Neural crest cell (in vitro differentiated cells): ENCODE data around the gene SVBP. TPM values are rescaled to one million over a fixed set of nuclear protein-coding genes. Genes with fewer than 3 reads are reported as not detected.

Experiments
- DNase-seq: peaks from one replicate; pipeline ENCODE4 v3.0.0; 2021; ENCODE audit warnings: low read depth, mixed read lengths, low spot score
- H3K27ac Mint-ChIP-seq: one replicate; pipeline ENCODE4 v1.8.0; 2021; ENCODE audit warnings: mild to moderate bottlenecking, mixed read lengths; ENCODE audit not compliant: unreplicated experiment
- H3K27me3 Mint-ChIP-seq: 2 replicates; pipeline ENCODE4 v1.8.0; 2021; ENCODE audit warnings: low read depth, mild to moderate bottlenecking, mixed read lengths
- H3K36me3 Mint-ChIP-seq: 2 replicates; pipeline ENCODE4 v1.8.0; 2021; ENCODE audit warnings: low read depth, mild to moderate bottlenecking, mixed read lengths
- H3K4me1 Mint-ChIP-seq: 2 replicates; pipeline ENCODE4 v1.8.0; 2021; ENCODE audit warnings: mixed read lengths
- H3K4me3 Mint-ChIP-seq: one replicate; pipeline ENCODE4 v1.8.0; 2021; ENCODE audit warnings: mild to moderate bottlenecking, mixed read lengths
- H3K9me3 Mint-ChIP-seq: 2 replicates; pipeline ENCODE4 v1.8.0; 2021; ENCODE audit warnings: mixed read lengths
- total RNA-seq: library from RNA; stranded (reverse); gene quantifications from 2 replicates; pipeline ENCODE4 v1.2.1, GENCODE V29; 2021
- TF ChIP-seq, protein P1 (sequence below): fragments of 200-600 bp; sonication (generic); conservative IDR thresholded peaks from 2 replicates; pipeline ENCODE4 v1.5.0; 2021; ENCODE audit warnings: antibody characterized with exemption, mild to moderate bottlenecking

The SVBP gene
- total RNA-seq, 1 donor from 2014 or later: 46.5 TPM

DNA sequence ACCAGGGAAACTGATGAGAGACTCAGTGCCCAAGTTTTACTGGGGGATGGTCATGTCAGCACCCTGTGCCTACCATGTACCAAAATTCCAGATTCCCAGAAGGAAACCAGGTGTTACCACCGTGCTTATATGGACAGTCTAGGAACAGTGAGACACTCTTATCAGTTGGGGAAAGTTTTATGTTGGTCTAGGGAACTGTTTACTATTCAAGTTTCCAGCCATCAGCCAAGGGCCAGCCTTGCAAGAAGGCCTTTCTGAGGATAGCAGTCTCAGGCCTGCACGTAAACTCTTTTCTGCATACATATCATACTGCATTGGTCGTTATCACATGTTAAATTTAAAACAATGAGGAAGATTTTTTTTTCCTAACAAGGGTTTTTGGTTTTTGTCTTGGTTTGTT is 19.8 kb downstream of the SVBP start:
- H3K27me3 Mint-ChIP-seq: no peaks in the 10 kb centered on the region
- H3K36me3 Mint-ChIP-seq: no peaks in the 10 kb centered on the region
- H3K27ac Mint-ChIP-seq: no peak overlapping the region
- TF ChIP-seq, protein P1, sequence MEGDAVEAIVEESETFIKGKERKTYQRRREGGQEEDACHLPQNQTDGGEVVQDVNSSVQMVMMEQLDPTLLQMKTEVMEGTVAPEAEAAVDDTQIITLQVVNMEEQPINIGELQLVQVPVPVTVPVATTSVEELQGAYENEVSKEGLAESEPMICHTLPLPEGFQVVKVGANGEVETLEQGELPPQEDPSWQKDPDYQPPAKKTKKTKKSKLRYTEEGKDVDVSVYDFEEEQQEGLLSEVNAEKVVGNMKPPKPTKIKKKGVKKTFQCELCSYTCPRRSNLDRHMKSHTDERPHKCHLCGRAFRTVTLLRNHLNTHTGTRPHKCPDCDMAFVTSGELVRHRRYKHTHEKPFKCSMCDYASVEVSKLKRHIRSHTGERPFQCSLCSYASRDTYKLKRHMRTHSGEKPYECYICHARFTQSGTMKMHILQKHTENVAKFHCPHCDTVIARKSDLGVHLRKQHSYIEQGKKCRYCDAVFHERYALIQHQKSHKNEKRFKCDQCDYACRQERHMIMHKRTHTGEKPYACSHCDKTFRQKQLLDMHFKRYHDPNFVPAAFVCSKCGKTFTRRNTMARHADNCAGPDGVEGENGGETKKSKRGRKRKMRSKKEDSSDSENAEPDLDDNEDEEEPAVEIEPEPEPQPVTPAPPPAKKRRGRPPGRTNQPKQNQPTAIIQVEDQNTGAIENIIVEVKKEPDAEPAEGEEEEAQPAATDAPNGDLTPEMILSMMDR: no peak
- peaks cover 4% of the 10 kb centered on the region for H3K4me1 Mint-ChIP-seq
- H3K9me3 Mint-ChIP-seq: no peaks in the 10 kb centered on the region
- no peak overlapping the region for H3K4me3 Mint-ChIP-seq
- no peak for DNase-seq

DNA sequence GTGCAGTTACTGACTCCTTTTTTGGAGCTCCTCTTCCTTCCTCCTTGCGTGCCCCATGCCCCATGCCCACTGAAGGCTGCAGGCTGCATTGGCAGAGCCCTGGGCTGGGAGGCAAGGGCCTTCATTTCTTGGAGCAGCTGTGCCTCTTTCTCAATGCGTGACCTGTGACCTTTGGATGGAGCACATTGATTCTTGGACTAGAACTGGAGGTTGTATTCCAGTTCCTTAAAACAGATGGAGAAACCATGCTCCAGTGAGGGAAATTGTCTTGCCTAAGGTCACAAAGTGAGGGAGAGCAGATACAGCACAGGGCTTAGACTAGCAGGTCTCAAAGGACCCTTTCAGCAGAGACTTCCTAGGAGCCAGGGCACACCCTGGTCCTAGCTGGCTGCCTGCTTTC is 23.4 kb downstream of the SVBP start:
- Mint-ChIP-seq H3K4me3 (no peak overlapping the region), H3K27ac (no peak overlapping the region), H3K4me1 (peaks cover 4% of the 10 kb centered on the region), H3K9me3 (no peaks in the 10 kb centered on the region), H3K36me3 (no peaks in the 10 kb centered on the region), H3K27me3 (no peaks in the 10 kb centered on the region)
- no peak for DNase-seq
- TF ChIP-seq, protein P1: no peak

DNA sequence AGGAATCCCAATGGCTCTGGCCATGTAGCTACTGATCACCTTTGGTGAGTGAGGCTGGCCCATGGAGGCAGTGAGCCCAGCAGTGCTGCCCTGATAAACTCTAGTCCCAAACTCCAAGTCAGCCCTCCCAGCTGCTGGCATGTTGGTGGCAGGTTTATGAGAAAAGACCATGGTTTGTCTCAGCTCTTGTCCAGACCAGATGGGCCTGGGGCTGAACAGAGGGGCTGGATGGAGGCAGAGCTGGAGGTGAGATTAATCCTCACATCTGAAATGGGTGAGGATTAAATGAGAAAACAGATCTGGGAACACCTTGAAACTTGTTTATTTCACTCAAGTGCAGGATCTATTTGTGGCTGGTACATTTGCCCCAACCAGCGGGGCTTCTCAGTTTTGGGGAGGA is 29.2 kb downstream of the SVBP start:
- no peaks in the 10 kb centered on the region for H3K9me3 Mint-ChIP-seq
- no peaks in the 10 kb centered on the region for H3K36me3 Mint-ChIP-seq
- no peak for DNase-seq
- no peaks in the 10 kb centered on the region for H3K27me3 Mint-ChIP-seq
- H3K27ac Mint-ChIP-seq: peak overlapping the region; percentile 35
- TF ChIP-seq, protein P1: no peak
- H3K4me3 Mint-ChIP-seq: no peak overlapping the region
- no peaks in the 10 kb centered on the region for H3K4me1 Mint-ChIP-seq

DNA sequence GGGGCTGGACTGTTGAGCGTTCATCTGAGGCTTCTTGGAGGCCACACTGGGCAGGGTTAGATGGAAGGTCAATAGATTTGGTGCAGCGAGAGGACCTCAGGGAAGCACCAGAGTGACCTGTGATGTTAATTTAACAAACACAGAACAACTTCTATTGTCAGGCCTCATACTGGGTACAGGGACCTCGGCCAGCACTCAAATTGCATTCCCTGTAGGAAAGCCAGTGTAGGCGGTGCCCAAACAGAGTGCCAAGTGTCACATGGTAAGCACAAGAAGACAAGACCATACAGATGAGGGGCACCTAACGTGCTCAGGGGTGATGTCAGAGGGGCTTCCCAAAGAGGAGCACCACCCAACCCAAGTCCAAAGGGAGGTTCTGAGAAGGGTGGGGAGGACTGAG is 31.1 kb downstream of the SVBP start:
- Mint-ChIP-seq H3K4me3 (no peak overlapping the region), H3K9me3 (no peaks in the 10 kb centered on the region), H3K4me1 (no peaks in the 10 kb centered on the region), H3K36me3 (peaks cover 4% of the 10 kb centered on the region), H3K27me3 (no peaks in the 10 kb centered on the region), H3K27ac (no peak overlapping the region)
- TF ChIP-seq, protein P1: no peak
- no peak for DNase-seq

DNA sequence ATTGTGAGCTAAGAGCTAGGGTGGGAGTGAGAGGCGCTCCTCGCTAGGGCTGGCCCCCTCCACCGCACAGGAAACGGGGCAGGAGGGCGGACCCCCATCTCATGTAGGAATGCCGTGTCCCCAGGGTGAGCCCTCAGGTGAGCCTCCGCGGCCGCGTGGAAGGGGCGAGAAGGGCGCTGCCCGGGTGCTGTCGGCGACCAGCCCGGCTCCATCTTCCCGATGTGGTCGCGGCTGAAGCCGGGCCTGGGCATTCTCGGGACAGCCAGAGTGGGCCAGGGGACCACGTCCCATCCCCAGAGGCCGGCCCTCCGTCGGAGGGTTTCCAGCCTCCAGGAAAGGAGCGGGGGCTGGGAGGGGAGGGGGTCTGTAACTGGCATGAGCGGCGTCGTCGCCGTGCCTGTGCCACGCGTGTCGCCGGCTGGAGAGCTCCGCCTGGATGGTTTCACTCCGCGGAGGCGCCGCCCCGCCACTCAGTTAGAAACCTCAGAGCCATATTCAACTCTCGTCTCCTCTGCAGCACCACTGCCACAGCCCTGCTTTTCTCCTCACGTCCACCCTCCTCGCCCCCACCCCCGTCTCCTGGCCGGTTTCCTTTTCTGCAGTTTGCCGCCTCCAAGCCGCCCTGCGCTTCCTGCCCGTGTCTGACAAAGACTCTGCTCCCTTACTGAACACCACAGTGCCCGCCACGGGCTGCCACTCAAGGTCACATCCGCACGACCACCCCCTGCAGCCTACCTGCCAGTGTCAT is 32.1 kb downstream of the SVBP start, which contains the start of gene TMEM269:
TMEM269 (plus strand) TSS at position 46 of the 748 bp plus-strand sequence. CDS start 4,903 bp downstream, outside the sequence.
- no peaks in the 10 kb centered on the region for H3K27me3 Mint-ChIP-seq

More for the DNA sequence above, 32.1 kb downstream of the SVBP start, which contains the start of gene TMEM269:
- Mint-ChIP-seq H3K36me3 (peaks cover 9% of the 10 kb centered on the region), H3K4me1 (no peaks in the 10 kb centered on the region), H3K27ac (peak within 1 kb of the TSS; percentile 52), H3K9me3 (no peaks in the 10 kb centered on the region), H3K4me3 (peak within 1 kb of the TSS; percentile 42)
- DNase-seq: no peak
- TF ChIP-seq, protein P1: no peak
